ENCODE measurements around the gene TMEM181. TPM values are rescaled to one million over a fixed set of nuclear protein-coding genes. Genes with fewer than 3 reads are reported as not detected.
A peak's percentile ranks its signal among the peaks of the same experiment; 100 is the strongest.

TMEM181 gene
- total RNA-seq, 1 donor from 2014 or later = 27.3 TPM

- H3K27me3 ChIP-seq = no peaks in the 10 kb centered on the region
- no peaks in the 10 kb centered on the region for H3K36me3 Mint-ChIP-seq
- H3K4me1 ChIP-seq = peaks cover 6% of the 10 kb centered on the region
- peaks cover 95% of the 10 kb centered on the region for H3K79me2 ChIP-seq (ENCODE audit: low read depth)
- H3K36me3 ChIP-seq = no peaks in the 10 kb centered on the region
- no peak for DNase-seq (ENCODE audit: low spot score)
- no peak overlapping the region for H3K27ac ChIP-seq
- no peak overlapping the region for H3K4me3 Mint-ChIP-seq
- H4K20me1 ChIP-seq (ENCODE audit: low read depth) = peaks cover 75% of the 10 kb centered on the region
- H3K4me3 ChIP-seq = no peak overlapping the region
- H3K9me3 Mint-ChIP-seq = no peaks in the 10 kb centered on the region
- no peaks in the 10 kb centered on the region for H3K9me3 ChIP-seq (ENCODE audit: low read depth)
- H3K4me1 Mint-ChIP-seq = peaks cover 40% of the 10 kb centered on the region
- H3K4me2 ChIP-seq = no peak overlapping the region
- H2AFZ ChIP-seq (replicated peaks) = no peak overlapping the region
- H3K27ac Mint-ChIP-seq = peak overlapping the region; percentile 24
- H3K27me3 Mint-ChIP-seq (ENCODE audit: insufficient read depth, low read depth) = peaks cover 4% of the 10 kb centered on the region
- TF ChIP-seq CTCF (IDR thresholded peaks at IDR 0.05) (no peak), EZH2 (IDR thresholded peaks at IDR 0.05) (no peak), EZH2phosphoT487 (IDR thresholded peaks at IDR 0.05) (no peak)
- no peak overlapping the region for H3K9ac ChIP-seq
- H3F3A ChIP-seq (ENCODE audit: low read depth) = no peaks in the 10 kb centered on the region
Observed at GRCh38 chr6:158566207-158566818, 6.4 kb downstream of the TMEM181 start.

GRCh38 chr6:158567152-158567551 lies 7.3 kb downstream of the TMEM181 start:
- H3K79me2 ChIP-seq (ENCODE audit: low read depth) = peaks cover 93% of the 10 kb centered on the region
- DNase-seq (ENCODE audit: low spot score) = no peak
- no peak overlapping the region for H3K27ac ChIP-seq
- no peaks in the 10 kb centered on the region for H3K9me3 ChIP-seq (ENCODE audit: low read depth)
- no peaks in the 10 kb centered on the region for H3K27me3 ChIP-seq
- H3K9me3 Mint-ChIP-seq = no peaks in the 10 kb centered on the region
- H3K9ac ChIP-seq = no peak overlapping the region
- peaks cover 4% of the 10 kb centered on the region for H3K27me3 Mint-ChIP-seq (ENCODE audit: insufficient read depth, low read depth)
- H3K4me3 Mint-ChIP-seq = no peak overlapping the region
- H3K36me3 ChIP-seq = no peaks in the 10 kb centered on the region
- H3K4me1 ChIP-seq = peaks cover 6% of the 10 kb centered on the region
- H3K4me3 ChIP-seq = no peak overlapping the region
- peaks cover 67% of the 10 kb centered on the region for H4K20me1 ChIP-seq (ENCODE audit: low read depth)
- H3K4me1 Mint-ChIP-seq = peaks cover 32% of the 10 kb centered on the region
- H3K27ac Mint-ChIP-seq = no peak overlapping the region
- no peak overlapping the region for H2AFZ ChIP-seq (replicated peaks)
- no peak for TF ChIP-seq EZH2 (IDR thresholded peaks at IDR 0.05)
- TF ChIP-seq CTCF (IDR thresholded peaks at IDR 0.05) = no peak
- TF ChIP-seq EZH2phosphoT487 (IDR thresholded peaks at IDR 0.05) = no peak
- no peaks in the 10 kb centered on the region for H3F3A ChIP-seq (ENCODE audit: low read depth)
- no peak overlapping the region for H3K4me2 ChIP-seq
- H3K36me3 Mint-ChIP-seq = no peaks in the 10 kb centered on the region

GRCh38 chr6:158567871-158568401 lies 8.0 kb downstream of the TMEM181 start:
- Histone ChIP-seq H2AFZ (replicated peaks) (no peak overlapping the region), H3F3A (ENCODE audit: low read depth) (no peaks in the 10 kb centered on the region), H3K27me3 (no peaks in the 10 kb centered on the region), H3K79me2 (ENCODE audit: low read depth) (peaks cover 86% of the 10 kb centered on the region), H3K4me2 (no peak overlapping the region), H3K9ac (no peak overlapping the region), H4K20me1 (ENCODE audit: low read depth) (peaks cover 60% of the 10 kb centered on the region), H3K4me3 (no peak overlapping the region), H3K27ac (no peak overlapping the region), H3K36me3 (no peaks in the 10 kb centered on the region), H3K4me1 (peaks cover 6% of the 10 kb centered on the region), H3K9me3 (ENCODE audit: low read depth) (no peaks in the 10 kb centered on the region)
- Mint-ChIP-seq H3K4me3 (no peak overlapping the region), H3K4me1 (peaks cover 28% of the 10 kb centered on the region), H3K27ac (no peak overlapping the region), H3K9me3 (no peaks in the 10 kb centered on the region), H3K36me3 (no peaks in the 10 kb centered on the region), H3K27me3 (ENCODE audit: insufficient read depth, low read depth) (peaks cover 4% of the 10 kb centered on the region)
- no peak for DNase-seq (ENCODE audit: low spot score)
- TF ChIP-seq EZH2 (IDR thresholded peaks at IDR 0.05) (no peak), EZH2phosphoT487 (IDR thresholded peaks at IDR 0.05) (no peak), CTCF (IDR thresholded peaks at IDR 0.05) (no peak)
